Osteoblast (primary cell): ENCODE data around the gene NPLOC4. TPM values are rescaled to one million over a fixed set of nuclear protein-coding genes. Genes with fewer than 3 reads are reported as not detected.
"Not testable (repeated sequence)": the region's sequence is repeated elsewhere in the genome, so short reads cannot be mapped to it uniquely, and the experiment has no call there.

Experiments
- DNase-seq: peaks from one replicate; pipeline ENCODE4 v3.0.0; 2011; ENCODE audit warnings: low spot score, mixed read lengths; ENCODE audit not compliant: insufficient read length; ENCODE audit errors: missing footprints
- H2AFZ ChIP-seq: 2 replicates; pipeline ENCODE4 v1.6.0; 2011; ENCODE audit warnings: mild to moderate bottlenecking, low read length
- H3K27ac ChIP-seq: 2 replicates; pipeline ENCODE4 v1.5.1; 2011; ENCODE audit warnings: mild to moderate bottlenecking, low read depth, low read length, moderate library complexity
- H3K27me3 ChIP-seq: 2 replicates; pipeline ENCODE4 v1.6.0; 2012; ENCODE audit warnings: mild to moderate bottlenecking, control low read depth, inconsistent platforms, low read length, moderate library complexity; ENCODE audit not compliant: insufficient read depth
- H3K36me3 ChIP-seq: 2 replicates; pipeline ENCODE4 v1.5.1; 2011; ENCODE audit warnings: mild to moderate bottlenecking, low read length, control low read depth, moderate library complexity; ENCODE audit not compliant: insufficient read depth
- H3K4me1 ChIP-seq: 2 replicates; pipeline ENCODE4 v1.5.1; 2011; ENCODE audit warnings: mild to moderate bottlenecking, low read length, control low read depth, moderate library complexity; ENCODE audit not compliant: insufficient read depth
- H3K4me2 ChIP-seq: 2 replicates; pipeline ENCODE4 v1.6.0; 2011; ENCODE audit warnings: mild to moderate bottlenecking, low read length; ENCODE audit not compliant: insufficient read depth
- H3K4me3 ChIP-seq: fragments of 200-600 bp; sonication (generic); 3 replicates; pipeline ENCODE4 v1.5.1; 2012; ENCODE audit warnings: mild to moderate bottlenecking, low read length, inconsistent platforms; ENCODE audit not compliant: insufficient read depth
- H3K79me2 ChIP-seq: 2 replicates; pipeline ENCODE4 v1.6.0; 2012; ENCODE audit warnings: mild to moderate bottlenecking, low read length, control low read depth, inconsistent platforms; ENCODE audit not compliant: insufficient read depth
- H3K9me3 ChIP-seq: 2 replicates; pipeline ENCODE4 v1.5.1; 2011; ENCODE audit warnings: low read depth, low read length, control low read depth
- H4K20me1 ChIP-seq: 2 replicates; pipeline ENCODE4 v1.6.0; 2012; ENCODE audit warnings: mild to moderate bottlenecking, low read length, control low read depth; ENCODE audit not compliant: insufficient read depth
- total RNA-seq: library from RNA; depleted of rRNA; stranded (reverse); fragments of >200 nt; gene quantifications from 2 replicates; pipeline ENCODE4 v1.2.3, GENCODE V29; 2012
- TF ChIP-seq, protein P1 (sequence below): IDR thresholded peaks from 2 replicates; pipeline ENCODE4 v1.5.1; 2011; ENCODE audit warnings: mild to moderate bottlenecking, low read depth, low read length, moderate library complexity; ENCODE audit errors: extremely low read depth

The NPLOC4 gene
- total RNA-seq, 1 donor = 118 TPM

GRCh38 chr17:81680150-81680549 is 43.2 kb upstream of the NPLOC4 start:
- H3K36me3 ChIP-seq = peaks cover 4% of the 10 kb centered on the region
- no peak overlapping the region for H3K4me2 ChIP-seq
- no peak overlapping the region for H3K27ac ChIP-seq
- no peaks in the 10 kb centered on the region for H3K9me3 ChIP-seq
- peaks cover 18% of the 10 kb centered on the region for H3K4me1 ChIP-seq
- DNase-seq = peak; percentile 41
- peaks cover 55% of the 10 kb centered on the region for H3K79me2 ChIP-seq
- H3K4me3 ChIP-seq = no peak overlapping the region
- no peaks in the 10 kb centered on the region for H3K27me3 ChIP-seq
- no peak overlapping the region for H2AFZ ChIP-seq
- TF ChIP-seq, protein P1, sequence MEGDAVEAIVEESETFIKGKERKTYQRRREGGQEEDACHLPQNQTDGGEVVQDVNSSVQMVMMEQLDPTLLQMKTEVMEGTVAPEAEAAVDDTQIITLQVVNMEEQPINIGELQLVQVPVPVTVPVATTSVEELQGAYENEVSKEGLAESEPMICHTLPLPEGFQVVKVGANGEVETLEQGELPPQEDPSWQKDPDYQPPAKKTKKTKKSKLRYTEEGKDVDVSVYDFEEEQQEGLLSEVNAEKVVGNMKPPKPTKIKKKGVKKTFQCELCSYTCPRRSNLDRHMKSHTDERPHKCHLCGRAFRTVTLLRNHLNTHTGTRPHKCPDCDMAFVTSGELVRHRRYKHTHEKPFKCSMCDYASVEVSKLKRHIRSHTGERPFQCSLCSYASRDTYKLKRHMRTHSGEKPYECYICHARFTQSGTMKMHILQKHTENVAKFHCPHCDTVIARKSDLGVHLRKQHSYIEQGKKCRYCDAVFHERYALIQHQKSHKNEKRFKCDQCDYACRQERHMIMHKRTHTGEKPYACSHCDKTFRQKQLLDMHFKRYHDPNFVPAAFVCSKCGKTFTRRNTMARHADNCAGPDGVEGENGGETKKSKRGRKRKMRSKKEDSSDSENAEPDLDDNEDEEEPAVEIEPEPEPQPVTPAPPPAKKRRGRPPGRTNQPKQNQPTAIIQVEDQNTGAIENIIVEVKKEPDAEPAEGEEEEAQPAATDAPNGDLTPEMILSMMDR = no peak
- H4K20me1 ChIP-seq = peaks cover 16% of the 10 kb centered on the region

DNA sequence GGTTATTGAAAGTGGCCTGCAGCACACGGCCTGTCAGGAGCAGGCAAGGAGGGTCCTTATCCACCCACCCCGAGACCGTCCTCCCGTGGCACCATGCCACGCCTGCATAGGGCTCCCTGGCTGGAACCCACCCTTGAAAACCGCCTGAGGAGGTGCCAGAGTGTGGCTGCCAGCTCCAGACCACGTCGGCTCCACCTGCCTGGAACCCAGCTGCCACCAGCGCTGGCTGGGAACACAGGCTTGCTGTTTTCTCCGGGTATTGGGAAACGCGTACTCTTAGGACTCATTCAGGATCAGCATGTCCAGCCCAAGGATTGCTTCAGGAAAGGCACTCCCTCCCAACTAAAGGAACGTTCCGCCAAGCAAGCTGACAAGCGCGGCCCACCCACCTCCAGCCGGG is 40.0 kb upstream of the NPLOC4 start:
- peak; percentile 22 for DNase-seq
- Histone ChIP-seq H3K36me3 (peaks cover 26% of the 10 kb centered on the region), H3K4me2 (no peak overlapping the region), H3K4me3 (no peak overlapping the region), H4K20me1 (no peaks in the 10 kb centered on the region), H3K4me1 (no peaks in the 10 kb centered on the region), H3K9me3 (no peaks in the 10 kb centered on the region), H2AFZ (no peak overlapping the region), H3K79me2 (peaks cover 25% of the 10 kb centered on the region), H3K27me3 (no peaks in the 10 kb centered on the region), H3K27ac (no peak overlapping the region)
- TF ChIP-seq, protein P1 = no peak

DNA sequence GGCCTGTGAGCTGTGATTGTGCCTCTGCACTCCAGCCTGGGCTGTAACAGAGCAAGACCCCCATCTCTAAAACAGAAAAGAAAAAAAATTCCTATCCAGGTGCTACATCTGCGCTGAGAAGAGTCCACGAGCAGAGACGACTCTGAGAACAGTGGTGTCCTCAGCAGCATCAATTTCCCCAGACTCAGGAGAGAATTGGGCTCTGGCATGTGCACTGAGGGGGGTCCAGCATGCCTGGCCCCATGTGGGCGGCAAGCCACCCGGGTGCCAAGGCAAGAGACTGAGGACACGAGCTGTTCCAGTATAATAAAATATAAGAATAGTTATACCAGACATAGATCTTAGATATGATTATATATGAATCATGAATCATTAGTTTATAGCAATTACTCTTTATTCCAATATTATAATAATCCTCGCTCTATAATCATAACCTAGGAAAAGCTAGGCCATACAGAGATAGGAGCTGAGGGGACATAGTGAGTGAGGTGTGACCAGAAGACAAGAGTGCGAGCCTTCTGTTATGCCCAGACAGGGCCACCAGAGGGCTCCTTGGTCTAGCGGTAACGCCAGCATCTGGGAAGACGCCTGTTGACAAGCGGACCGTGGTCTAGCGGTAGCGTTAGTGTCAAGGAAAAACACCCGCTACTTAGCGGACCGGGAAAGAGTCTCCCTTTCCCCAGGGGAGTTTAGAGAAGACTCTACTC is 38.8 kb upstream of the NPLOC4 start:
- peaks cover 29% of the 10 kb centered on the region for H3K36me3 ChIP-seq
- not testable (repeated sequence) for H2AFZ ChIP-seq, H4K20me1 ChIP-seq, H3K4me1 ChIP-seq, H3K27ac ChIP-seq, H3K4me3 ChIP-seq, H3K9me3 ChIP-seq, H3K27me3 ChIP-seq, H3K4me2 ChIP-seq
- DNase-seq = peak; percentile 21
- H3K79me2 ChIP-seq = peaks cover 14% of the 10 kb centered on the region
- TF ChIP-seq, protein P1 = peak; percentile 45

DNA sequence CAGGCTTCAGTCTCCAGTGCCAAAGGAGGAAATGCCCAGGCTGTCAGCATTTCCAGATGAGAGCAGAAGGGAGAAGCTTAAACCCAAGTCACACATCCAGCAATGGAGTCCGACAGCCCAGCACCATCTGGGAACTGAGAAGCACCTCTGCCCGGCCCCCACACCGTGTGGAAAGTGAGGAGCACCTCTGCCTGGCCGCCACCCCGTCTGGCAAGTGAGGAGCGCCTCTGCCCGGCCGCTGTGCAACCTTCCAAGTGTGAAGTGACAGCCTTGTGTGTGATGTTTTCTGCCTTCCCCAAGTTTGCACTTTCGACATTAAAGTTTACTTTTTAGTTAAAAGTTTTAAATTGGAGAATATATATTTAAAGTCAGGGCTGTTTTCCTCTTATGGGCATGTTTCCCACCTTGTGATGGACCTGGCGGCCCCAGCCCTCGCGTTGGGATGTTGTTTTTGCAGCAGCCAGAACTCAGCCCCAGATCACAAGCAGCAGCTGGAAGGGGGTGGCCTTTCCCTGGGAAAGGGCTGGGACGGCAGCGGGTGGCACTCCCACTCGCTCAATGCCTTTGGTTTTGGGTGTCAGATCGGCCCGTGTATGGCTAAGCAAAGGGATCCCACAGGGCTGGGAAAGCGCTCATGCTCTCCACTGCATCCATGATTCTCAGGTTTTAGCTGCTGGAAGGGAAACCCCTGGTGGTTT is 36.8 kb upstream of the NPLOC4 start:
- no peak overlapping the region for H3K4me3 ChIP-seq
- no peaks in the 10 kb centered on the region for H3K4me1 ChIP-seq
- H3K4me2 ChIP-seq = no peak overlapping the region
- no peak overlapping the region for H3K27ac ChIP-seq
- peaks cover 35% of the 10 kb centered on the region for H3K36me3 ChIP-seq
- no peaks in the 10 kb centered on the region for H3K9me3 ChIP-seq
- H3K79me2 ChIP-seq = peaks cover 8% of the 10 kb centered on the region
- no peaks in the 10 kb centered on the region for H3K27me3 ChIP-seq
- DNase-seq = peak; percentile 34
- no peaks in the 10 kb centered on the region for H4K20me1 ChIP-seq
- TF ChIP-seq, protein P1 = no peak
- no peak overlapping the region for H2AFZ ChIP-seq
